Sigmoid colon (tissue), 7 donors: ENCODE measurements around the gene KIF20B. TPM values are rescaled to one million over a fixed set of nuclear protein-coding genes. Genes with fewer than 3 reads are reported as not detected.

ENCODE experiments used
- DNase-seq: peaks from one replicate; pipeline ENCODE4 v3.0.0-alpha.2; 2019
- H3K27ac ChIP-seq, 4 donors: fragments of 200-600 bp; sonication (generic); one replicate each; pipeline ENCODE4 v1.5.1; 2016 to 2019; ENCODE audit warnings: mild to moderate bottlenecking in 1 of 4
- H3K27me3 ChIP-seq, 3 donors: fragments of 200-600 bp; sonication (generic); one replicate each; pipeline ENCODE4 v1.5.1; 2019; ENCODE audit warnings: mild to moderate bottlenecking in 1 of 3
- H3K36me3 ChIP-seq, 4 donors: fragments of 200-600 bp; sonication (generic); one replicate each; pipeline ENCODE4 v1.5.1; 2016 to 2019
- H3K4me1 ChIP-seq, 4 donors: fragments of 200-600 bp; sonication (generic); one replicate each; pipeline ENCODE4 v1.5.1; 2017 to 2019
- H3K4me3 ChIP-seq, 4 donors: fragments of 200-600 bp; sonication (generic); one replicate each; pipeline ENCODE4 v1.5.1; 2017 to 2019; ENCODE audit warnings: mild to moderate bottlenecking in 2 of 4, moderate library complexity in 1 of 4
- H3K9me3 ChIP-seq, 4 donors: fragments of 200-600 bp in 3 of 4; sonication (generic) in 3 of 4; one replicate each; pipeline versions ENCODE4 v1.5.1 to v1.6.1; 2013 to 2019
- CTCF ChIP-seq, 4 experiments: fragments of 450-650 bp in 3 of 4; fragments of 200-600 bp in 1 of 4; IDR thresholded peaks; one replicate each; pipeline ENCODE4 v1.5.1; 2016 to 2019; ENCODE audit warnings: antibody characterized with exemption in 4 of 4, mild to moderate bottlenecking in 3 of 4, moderate library complexity in 2 of 4
- EP300 ChIP-seq, 4 donors: sonication (generic); formaldehyde crosslinking; IDR thresholded peaks; one replicate each; pipeline ENCODE4 v1.6.1; 2017; ENCODE audit warnings: antibody characterized with exemption in 4 of 4
- POLR2A ChIP-seq, 2 donors: fragments of 450-650 bp; IDR thresholded peaks; one replicate each; pipeline ENCODE4 v1.6.1; 2016; ENCODE audit warnings: antibody characterized with exemption in 2 of 2, mild to moderate bottlenecking in 2 of 2, moderate library complexity in 2 of 2
- POLR2AphosphoS5 ChIP-seq, 4 donors: sonication (generic); formaldehyde crosslinking; IDR thresholded peaks; one replicate each; pipeline ENCODE4 v1.6.1; 2017; ENCODE audit warnings: antibody characterized with exemption in 4 of 4
- WGBS, 2 donors: extraction: QIAGEN DNeasy Blood & Tissue Kit; methylation state at CpG; one replicate each; pipeline ENCODE4 v1.1.7; 2013; 5-methylcytosine and 5-hydroxymethylcytosine counted together
- intact Hi-C: fragments of 100-400 bp; cut with DNase I; formaldehyde crosslinking; loops from one replicate; pipeline ENCODE4 v1.15.1; 2023
- polyA plus RNA-seq, 3 donors: library from polyadenylated mRNA; stranded (reverse); fragments of 200-250 nt; gene quantifications; one replicate each; pipeline ENCODE4 v1.2.3, GENCODE V29; 2013
- total RNA-seq, 4 donors: library from RNA; depleted of rRNA; stranded (reverse); fragments of >200 nt; gene quantifications; one replicate each; pipeline ENCODE4 v1.1.0, GENCODE V29; 2016
- donor health status: healthy with polysubstance abuse.
- donor health status: Bipolar disorder and iron deficiency.
- donor health status: healthy.

Gene KIF20B
- total and polyA plus RNA-seq, 7 donors, result 0.60 to 5.0 (median 2.5) TPM

GRCh38 chr10:89707372-89707771, 6.0 kb downstream of the KIF20B start:
- no peaks in the 10 kb centered on the region for H3K9me3 ChIP-seq
- DNase-seq, result no peak
- intact Hi-C loops, result loop anchor here (10.0 kb wide), 1 partner anchor 453 kb away; the partner anchor contains the start of gene LIPA
- H3K27ac ChIP-seq, result no peak overlapping the region
- peaks cover 0 to 2% (median under 1%) of the 10 kb centered on the region in 4 donors for H3K4me1 ChIP-seq
- H3K36me3 ChIP-seq, result no peaks in the 10 kb centered on the region
- no peaks in the 10 kb centered on the region for H3K27me3 ChIP-seq
- no peak for TF ChIP-seq POLR2AphosphoS5 (IDR thresholded peaks at IDR 0.05)
- WGBS, 2 donors, result 83 to 88% methylated on average over 1 of the region's 1 CpG
- no peak overlapping the region for H3K4me3 ChIP-seq

GRCh38 chr10:89710753-89711152, 9.4 kb downstream of the KIF20B start:
- no peaks in the 10 kb centered on the region for H3K4me1 ChIP-seq
- H3K36me3 ChIP-seq, result no peaks in the 10 kb centered on the region
- H3K27me3 ChIP-seq, result no peaks in the 10 kb centered on the region
- H3K27ac ChIP-seq, result no peak overlapping the region
- 76 to 86% methylated on average over 3 of the region's 3 CpGs for WGBS, 2 donors
- intact Hi-C loops, result no loop called here
- no peak overlapping the region for H3K4me3 ChIP-seq
- DNase-seq, result no peak
- TF ChIP-seq EP300 (IDR thresholded peaks at IDR 0.05), result no peak
- TF ChIP-seq POLR2AphosphoS5 (IDR thresholded peaks at IDR 0.05), result no peak
- no peak for TF ChIP-seq CTCF (IDR thresholded peaks at IDR 0.05)
- TF ChIP-seq POLR2A (IDR thresholded peaks at IDR 0.05), result no peak
- H3K9me3 ChIP-seq, result no peaks in the 10 kb centered on the region

DNA sequence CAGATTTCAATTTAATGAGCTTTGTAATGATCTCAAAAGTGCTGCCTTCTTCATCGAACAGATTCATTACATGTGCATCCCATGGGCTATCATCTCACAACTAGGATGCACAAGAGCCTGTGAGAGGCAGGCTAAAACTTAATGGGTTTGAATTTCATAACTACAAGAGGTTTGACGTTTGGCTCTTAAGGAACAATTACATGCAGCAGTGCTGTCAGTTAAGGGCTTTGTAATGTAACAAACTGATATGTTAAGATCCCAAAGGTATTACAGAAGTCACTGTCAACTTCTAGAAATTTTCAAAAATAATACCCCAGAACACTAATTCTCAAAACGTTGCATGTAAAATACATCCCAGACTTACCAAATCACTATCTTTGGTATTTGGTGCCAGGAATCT, 33.2 kb downstream of the KIF20B start:
- Histone ChIP-seq H3K9me3 (no peaks in the 10 kb centered on the region), H3K4me1 (no peaks in the 10 kb centered on the region), H3K36me3 (no peaks in the 10 kb centered on the region), H3K4me3 (no peak overlapping the region), H3K27me3 (no peaks in the 10 kb centered on the region), H3K27ac (no peak overlapping the region)
- DNase-seq, result no peak
- intact Hi-C loops, result no loop called here
- WGBS, 2 donors, result 91 to 94% methylated on average over 3 of the region's 3 CpGs
- TF ChIP-seq POLR2A (IDR thresholded peaks at IDR 0.05) (no peak), EP300 (IDR thresholded peaks at IDR 0.05) (no peak), POLR2AphosphoS5 (IDR thresholded peaks at IDR 0.05) (no peak), CTCF (IDR thresholded peaks at IDR 0.05) (no peak)

GRCh38 chr10:89738551-89739209, 37.3 kb downstream of the KIF20B start:
- H3K27ac ChIP-seq, result no peak overlapping the region
- H3K4me3 ChIP-seq, result no peak overlapping the region
- no peaks in the 10 kb centered on the region for H3K9me3 ChIP-seq
- 42 to 59% methylated on average over 2 of the region's 2 CpGs for WGBS, 2 donors
- intact Hi-C loops, result no loop called here
- H3K36me3 ChIP-seq, result no peaks in the 10 kb centered on the region
- no peaks in the 10 kb centered on the region for H3K27me3 ChIP-seq
- no peak for DNase-seq
- H3K4me1 ChIP-seq, result no peaks in the 10 kb centered on the region
- TF ChIP-seq POLR2AphosphoS5 (IDR thresholded peaks at IDR 0.05) (no peak), EP300 (IDR thresholded peaks at IDR 0.05) (no peak), CTCF (IDR thresholded peaks at IDR 0.05) (no peak), POLR2A (IDR thresholded peaks at IDR 0.05) (no peak)

DNA sequence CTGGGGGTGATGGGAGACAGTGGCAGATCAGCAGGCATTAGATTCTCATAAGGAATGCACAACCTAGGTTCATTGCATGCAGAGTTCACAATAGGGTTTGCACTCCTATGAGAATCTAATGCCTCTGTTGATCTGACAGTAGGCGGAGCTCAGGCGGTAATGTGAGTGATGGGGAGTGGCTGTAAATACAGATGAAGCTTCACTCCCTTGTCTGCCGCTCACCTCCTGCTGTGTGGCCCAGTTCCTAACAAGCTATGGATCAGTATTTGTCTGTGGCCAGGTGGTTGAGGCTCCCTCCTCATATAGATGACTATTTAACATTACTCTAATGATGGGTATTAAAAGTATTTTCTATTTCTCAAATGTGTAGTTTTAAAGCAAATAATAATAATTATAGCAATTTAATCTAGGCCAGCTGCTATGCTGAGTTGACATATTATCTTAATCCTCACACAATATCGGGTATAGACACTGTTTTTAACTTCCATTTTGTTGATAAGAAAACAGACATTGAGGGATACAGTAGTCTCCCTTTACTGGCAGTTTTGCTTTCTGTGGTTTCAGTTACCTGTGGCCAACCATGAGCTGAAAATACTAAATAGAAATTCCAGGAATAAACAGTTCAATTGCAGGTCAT, 39.9 kb downstream of the KIF20B start:
- no peaks in the 10 kb centered on the region for H3K9me3 ChIP-seq
- H3K4me3 ChIP-seq, result no peak overlapping the region
- no peak for TF ChIP-seq CTCF (IDR thresholded peaks at IDR 0.05)
- TF ChIP-seq EP300 (IDR thresholded peaks at IDR 0.05), result no peak
- no peak for TF ChIP-seq POLR2A (IDR thresholded peaks at IDR 0.05)
- TF ChIP-seq POLR2AphosphoS5 (IDR thresholded peaks at IDR 0.05), result no peak
- intact Hi-C loops, result no loop called here
- H3K27me3 ChIP-seq, result no peaks in the 10 kb centered on the region
- no peak overlapping the region for H3K27ac ChIP-seq
- H3K36me3 ChIP-seq, result no peaks in the 10 kb centered on the region
- H3K4me1 ChIP-seq, result no peaks in the 10 kb centered on the region
- DNase-seq, result no peak
- WGBS, 2 donors, result 90 to 91% methylated on average over 4 of the region's 4 CpGs
